Astrocyte of the cerebellum (primary cell): ENCODE measurements around the gene ENOX1.
A peak's percentile ranks its signal among the peaks of the same experiment; 100 is the strongest.

Experiments used
- DNase-seq: peaks from one replicate; pipeline ENCODE4 v3.0.0-alpha.2; 2011; ENCODE audit warnings: low read depth
- H3K4me3 ChIP-seq: 2 replicates; pipeline ENCODE4 v1.5.1; 2011; ENCODE audit warnings: mild to moderate bottlenecking, low read depth, low read length, moderate library complexity
- in situ Hi-C: cut with HindIII; loops from 2 replicates; pipeline ENCODE4 v1.10.0; 2017; ENCODE audit warnings: low sequenced_read_pairs
- TF ChIP-seq, protein P1 (sequence below): IDR thresholded peaks from 2 replicates; pipeline ENCODE4 v1.5.1; 2012; ENCODE audit warnings: low read length, low read depth, moderate library complexity, mild to moderate bottlenecking; ENCODE audit errors: missing control alignments

ENOX1 gene

DNA sequence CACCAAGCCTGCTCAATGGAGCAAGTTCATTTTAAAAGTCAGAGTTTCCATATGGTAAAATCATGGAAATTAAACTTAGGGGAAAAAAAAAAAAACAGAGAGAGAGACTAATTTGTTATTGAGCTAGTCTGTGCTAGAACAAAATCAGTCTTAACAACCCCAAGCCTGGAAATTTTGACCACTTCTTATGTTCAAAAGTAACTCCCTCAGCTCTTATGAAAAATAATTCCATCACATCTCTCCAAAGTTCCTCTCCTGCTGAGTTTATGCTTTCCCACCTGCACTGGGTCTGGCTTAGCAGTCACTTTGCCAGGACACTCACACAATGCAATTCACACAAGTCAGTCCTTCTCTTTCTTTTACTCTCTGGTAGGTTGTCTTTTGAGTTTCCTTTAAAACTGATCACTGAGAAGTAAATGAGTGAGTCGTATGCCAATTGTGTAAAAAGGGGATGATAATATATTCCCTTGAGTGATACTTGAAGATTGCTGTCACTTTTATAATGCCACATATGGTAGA is 92.6 kb downstream of the ENOX1 start:
- no peak overlapping the region for H3K4me3 ChIP-seq
- no peak for DNase-seq
- in situ Hi-C loops, result no loop called here

DNA sequence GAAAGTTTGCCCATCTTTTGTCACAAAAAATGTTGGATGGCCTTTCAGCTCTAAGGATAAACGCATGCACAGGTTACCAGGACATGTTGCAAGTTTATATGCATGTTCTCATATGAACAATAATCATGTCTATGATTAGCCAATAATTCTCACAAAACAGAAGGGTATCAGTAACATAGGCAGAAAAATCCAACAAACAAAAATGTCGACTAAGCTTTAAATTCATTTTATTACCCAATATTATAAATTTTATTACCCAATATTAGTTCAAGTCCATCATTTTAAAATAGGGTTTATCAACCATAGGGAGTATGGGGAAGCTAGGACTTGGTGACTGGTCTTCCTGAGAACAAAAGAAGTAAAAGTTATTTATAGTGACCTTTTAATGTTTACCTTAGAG is 93.1 kb downstream of the ENOX1 start:
- in situ Hi-C loops, result no loop called here
- TF ChIP-seq, protein P1, sequence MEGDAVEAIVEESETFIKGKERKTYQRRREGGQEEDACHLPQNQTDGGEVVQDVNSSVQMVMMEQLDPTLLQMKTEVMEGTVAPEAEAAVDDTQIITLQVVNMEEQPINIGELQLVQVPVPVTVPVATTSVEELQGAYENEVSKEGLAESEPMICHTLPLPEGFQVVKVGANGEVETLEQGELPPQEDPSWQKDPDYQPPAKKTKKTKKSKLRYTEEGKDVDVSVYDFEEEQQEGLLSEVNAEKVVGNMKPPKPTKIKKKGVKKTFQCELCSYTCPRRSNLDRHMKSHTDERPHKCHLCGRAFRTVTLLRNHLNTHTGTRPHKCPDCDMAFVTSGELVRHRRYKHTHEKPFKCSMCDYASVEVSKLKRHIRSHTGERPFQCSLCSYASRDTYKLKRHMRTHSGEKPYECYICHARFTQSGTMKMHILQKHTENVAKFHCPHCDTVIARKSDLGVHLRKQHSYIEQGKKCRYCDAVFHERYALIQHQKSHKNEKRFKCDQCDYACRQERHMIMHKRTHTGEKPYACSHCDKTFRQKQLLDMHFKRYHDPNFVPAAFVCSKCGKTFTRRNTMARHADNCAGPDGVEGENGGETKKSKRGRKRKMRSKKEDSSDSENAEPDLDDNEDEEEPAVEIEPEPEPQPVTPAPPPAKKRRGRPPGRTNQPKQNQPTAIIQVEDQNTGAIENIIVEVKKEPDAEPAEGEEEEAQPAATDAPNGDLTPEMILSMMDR, result no peak
- H3K4me3 ChIP-seq, result no peak overlapping the region
- DNase-seq, result no peak

More for the DNA sequence above, 92.6 kb downstream of the ENOX1 start:
- TF ChIP-seq, protein P1, result no peak

DNA sequence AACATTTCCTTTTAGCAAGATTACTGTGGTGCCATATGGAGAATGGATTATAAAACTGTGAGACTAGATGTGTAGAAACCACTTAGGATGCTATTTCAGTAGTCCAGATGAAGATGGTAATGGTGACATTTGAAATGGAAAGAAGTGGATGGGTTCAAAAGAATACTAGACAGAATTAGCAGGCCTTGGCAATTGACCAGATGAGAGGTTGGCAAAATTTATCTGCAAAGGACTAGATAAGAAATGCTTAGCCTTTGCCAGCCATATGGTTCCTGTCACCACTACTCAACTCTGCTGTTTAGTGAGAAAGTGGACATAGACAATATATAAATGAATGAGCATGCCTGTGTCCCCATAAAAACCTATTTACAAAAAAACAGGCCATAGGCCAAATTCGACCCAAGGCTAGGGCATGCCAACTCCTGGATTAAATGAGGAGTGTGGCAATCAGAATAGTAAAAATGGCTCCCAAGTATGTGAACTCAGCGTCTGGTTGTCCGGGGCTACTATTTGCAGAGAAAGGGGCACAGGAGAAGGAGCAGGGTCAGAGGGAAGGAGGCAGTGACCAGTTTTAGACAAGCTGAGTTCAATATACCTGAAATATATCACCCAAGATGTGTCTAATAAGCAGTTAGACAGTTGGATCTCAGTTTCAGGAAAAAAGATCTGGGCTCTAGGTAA is 98.4 kb downstream of the ENOX1 start:
- in situ Hi-C loops, result no loop called here
- no peak for DNase-seq
- TF ChIP-seq, protein P1, result no peak
- H3K4me3 ChIP-seq, result no peak overlapping the region

DNA sequence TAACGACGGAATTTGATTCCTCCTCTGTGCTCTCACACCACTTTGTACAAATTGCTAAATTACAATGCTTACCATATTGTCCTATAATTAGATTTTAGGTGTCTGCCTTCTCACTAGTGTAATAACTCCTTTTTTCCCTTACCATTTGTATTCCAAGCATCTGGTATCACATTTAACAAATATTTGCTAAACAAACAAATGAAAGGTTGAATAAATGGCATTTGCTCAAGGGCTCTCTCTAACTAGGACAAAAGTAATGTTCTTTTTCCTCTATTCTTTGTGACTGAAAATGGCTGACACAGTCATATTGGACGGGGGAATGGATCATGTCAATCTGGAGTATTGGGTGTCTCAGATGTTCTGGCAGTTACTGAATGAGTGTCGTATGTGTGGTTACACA is 99.7 kb downstream of the ENOX1 start:
- no peak overlapping the region for H3K4me3 ChIP-seq
- DNase-seq, result no peak
- TF ChIP-seq, protein P1, result no peak
- in situ Hi-C loops, result no loop called here

DNA sequence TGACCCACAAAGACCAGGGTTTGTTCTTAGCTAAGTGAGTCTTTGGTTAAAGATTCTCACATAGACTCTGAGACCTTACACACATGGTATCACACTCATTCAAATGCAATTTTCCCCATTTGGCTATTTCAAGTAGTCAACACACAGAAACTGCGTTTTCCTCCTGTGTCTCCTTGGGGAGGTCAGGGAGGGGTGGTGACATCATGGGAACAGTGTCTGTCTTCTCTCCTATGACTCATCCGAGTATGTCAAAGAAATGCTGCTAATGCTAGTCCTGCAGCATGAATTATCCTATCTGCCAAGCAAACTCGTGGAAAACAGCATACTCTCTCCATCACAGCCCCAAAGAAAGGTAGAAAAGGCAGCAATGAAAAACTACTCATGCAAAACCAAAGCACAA is 100.2 kb downstream of the ENOX1 start:
- no peak overlapping the region for H3K4me3 ChIP-seq
- DNase-seq, result peak; percentile 53
- TF ChIP-seq, protein P1, result no peak
- in situ Hi-C loops, result no loop called here

DNA sequence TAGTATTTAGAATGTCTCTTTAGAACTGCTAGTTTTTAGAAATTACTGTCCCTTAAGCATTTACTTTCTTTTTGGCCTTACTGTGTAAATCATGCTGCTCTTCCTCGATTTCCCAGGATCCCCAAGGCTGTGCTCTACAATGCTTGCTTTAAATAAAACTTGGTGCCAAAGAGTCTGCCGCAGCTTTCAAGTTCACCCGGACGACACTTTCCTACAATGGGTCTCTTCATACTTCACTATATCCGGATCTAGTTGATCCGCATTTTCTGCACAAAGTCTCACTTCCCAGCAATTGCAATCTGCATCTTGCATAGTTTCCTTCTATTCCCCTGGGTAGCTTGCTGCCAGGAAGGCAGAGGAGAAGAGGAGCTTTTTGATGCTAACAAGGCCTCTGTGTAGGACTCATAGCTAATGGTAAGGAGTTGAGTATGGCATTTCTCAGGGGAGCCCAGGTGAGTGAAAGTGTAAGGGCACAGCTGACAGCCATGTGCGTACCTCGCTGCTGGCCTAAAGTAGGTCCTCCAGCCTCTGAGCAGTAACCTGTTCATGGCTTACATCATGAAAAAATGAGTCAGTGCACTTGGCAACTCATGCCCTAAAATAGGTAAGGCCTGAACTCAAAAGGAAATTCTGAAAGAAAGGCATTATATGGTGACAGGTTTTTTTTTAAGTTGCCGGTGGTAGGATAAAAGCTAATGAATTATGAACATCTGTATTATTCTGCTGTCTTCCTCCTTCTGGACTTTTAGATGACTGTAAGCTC is 101.6 kb downstream of the ENOX1 start:
- no peak for DNase-seq
- in situ Hi-C loops, result no loop called here
- no peak overlapping the region for H3K4me3 ChIP-seq
- TF ChIP-seq, protein P1, result no peak
